Suprapubic skin (tissue), 4 donors: ENCODE results near the gene TUBGCP5. TPM values are rescaled to one million over a fixed set of nuclear protein-coding genes. Genes with fewer than 3 reads are reported as not detected.
"Not testable (repeated sequence)": the region's sequence is repeated elsewhere in the genome, so short reads cannot be mapped to it uniquely, and the experiment has no call there.

Experiments used
- DNase-seq, 2 donors: peaks; one replicate each; pipeline ENCODE4 v3.0.0-alpha.2; 2019; ENCODE audit warnings: low spot score in 2 of 2
- H3K27ac ChIP-seq: fragments of 200-600 bp; sonication (generic); one replicate; pipeline ENCODE4 v1.5.1; 2019
- H3K27me3 ChIP-seq: fragments of 200-600 bp; sonication (generic); one replicate; pipeline ENCODE4 v1.5.1; 2019
- H3K36me3 ChIP-seq: fragments of 200-600 bp; sonication (generic); one replicate; pipeline ENCODE4 v1.5.1; 2019
- H3K4me1 ChIP-seq: fragments of 200-600 bp; sonication (generic); one replicate; pipeline ENCODE4 v1.5.1; 2019
- H3K4me3 ChIP-seq: fragments of 200-600 bp; sonication (generic); one replicate; pipeline ENCODE4 v1.5.1; 2019; ENCODE audit warnings: mild to moderate bottlenecking
- H3K9me3 ChIP-seq: fragments of 200-600 bp; sonication (generic); one replicate; pipeline ENCODE4 v1.5.1; 2019
- EP300 ChIP-seq: sonication (generic); formaldehyde crosslinking; IDR thresholded peaks from one replicate; pipeline ENCODE4 v1.6.1; 2017; ENCODE audit warnings: antibody characterized with exemption
- POLR2A ChIP-seq, 2 donors: fragments of 450-650 bp; IDR thresholded peaks; one replicate each; pipeline ENCODE4 v1.6.1; 2017; ENCODE audit warnings: antibody characterized with exemption in 2 of 2, mild to moderate bottlenecking in 2 of 2, moderate library complexity in 2 of 2
- POLR2AphosphoS5 ChIP-seq, 3 donors: sonication (generic); formaldehyde crosslinking; IDR thresholded peaks; one replicate each; pipeline ENCODE4 v1.6.1; 2017; ENCODE audit warnings: antibody characterized with exemption in 3 of 3
- WGBS: methylation state at CpG from one replicate; pipeline ENCODE4 v1.1.5; 2018; 5-methylcytosine and 5-hydroxymethylcytosine counted together
- total RNA-seq, 4 donors: library from RNA; depleted of rRNA; stranded (reverse); fragments of >200 nt; gene quantifications; one replicate each; pipeline ENCODE4 v1.1.0, GENCODE V29; 2016
- TF ChIP-seq, protein P1 (sequence below), 2 donors: fragments of 200-600 bp in 1 of 2; fragments of 450-650 bp in 1 of 2; sonication (generic) in 1 of 2; IDR thresholded peaks; one replicate each; pipeline ENCODE4 v1.5.1; 2016 to 2019; ENCODE audit warnings: antibody characterized with exemption in 2 of 2, mild to moderate bottlenecking in 1 of 2, moderate library complexity in 1 of 2

TUBGCP5 gene
- total RNA-seq, 4 donors from 2014 or later, result 10.7 to 39.2 (median 18.2) TPM

DNA sequence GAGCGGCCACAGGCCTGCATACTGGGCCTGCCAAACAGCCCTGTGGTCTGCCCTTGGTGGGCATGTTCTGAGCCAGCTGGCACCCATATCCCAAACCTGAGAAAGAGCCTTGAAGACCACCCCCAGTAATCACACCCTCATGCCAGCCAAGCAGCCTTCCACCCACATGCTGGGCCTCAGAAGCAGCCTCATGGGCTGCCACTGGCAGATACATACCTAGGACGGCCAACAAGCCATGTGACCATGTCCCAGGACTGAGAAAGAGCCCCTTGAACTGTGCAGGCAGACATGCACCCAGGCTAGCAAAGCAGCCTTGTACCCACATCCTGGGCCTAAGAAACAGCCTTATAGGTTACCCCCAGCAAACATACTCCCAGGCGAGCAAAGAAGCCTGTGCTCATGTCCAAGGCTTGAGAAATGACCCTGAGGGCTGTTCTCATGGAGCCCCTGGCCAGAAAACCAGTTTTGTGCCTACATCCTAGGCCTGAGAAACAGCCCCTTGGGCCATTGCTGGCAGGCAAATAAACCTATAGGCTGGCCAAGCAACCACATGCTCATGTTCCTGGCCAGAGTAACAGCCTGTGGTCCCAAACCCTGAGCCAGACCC is 24.9 kb downstream of the TUBGCP5 start:
- Histone ChIP-seq H3K27me3 (no peaks in the 10 kb centered on the region), H3K36me3 (peaks cover 91% of the 10 kb centered on the region), H3K4me1 (no peaks in the 10 kb centered on the region), H3K27ac (no peak overlapping the region), H3K9me3 (no peaks in the 10 kb centered on the region), H3K4me3 (no peak overlapping the region)
- DNase-seq, result no peak
- TF ChIP-seq, protein P1, sequence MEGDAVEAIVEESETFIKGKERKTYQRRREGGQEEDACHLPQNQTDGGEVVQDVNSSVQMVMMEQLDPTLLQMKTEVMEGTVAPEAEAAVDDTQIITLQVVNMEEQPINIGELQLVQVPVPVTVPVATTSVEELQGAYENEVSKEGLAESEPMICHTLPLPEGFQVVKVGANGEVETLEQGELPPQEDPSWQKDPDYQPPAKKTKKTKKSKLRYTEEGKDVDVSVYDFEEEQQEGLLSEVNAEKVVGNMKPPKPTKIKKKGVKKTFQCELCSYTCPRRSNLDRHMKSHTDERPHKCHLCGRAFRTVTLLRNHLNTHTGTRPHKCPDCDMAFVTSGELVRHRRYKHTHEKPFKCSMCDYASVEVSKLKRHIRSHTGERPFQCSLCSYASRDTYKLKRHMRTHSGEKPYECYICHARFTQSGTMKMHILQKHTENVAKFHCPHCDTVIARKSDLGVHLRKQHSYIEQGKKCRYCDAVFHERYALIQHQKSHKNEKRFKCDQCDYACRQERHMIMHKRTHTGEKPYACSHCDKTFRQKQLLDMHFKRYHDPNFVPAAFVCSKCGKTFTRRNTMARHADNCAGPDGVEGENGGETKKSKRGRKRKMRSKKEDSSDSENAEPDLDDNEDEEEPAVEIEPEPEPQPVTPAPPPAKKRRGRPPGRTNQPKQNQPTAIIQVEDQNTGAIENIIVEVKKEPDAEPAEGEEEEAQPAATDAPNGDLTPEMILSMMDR (IDR thresholded peaks at IDR 0.05), result no peak
- no peak for TF ChIP-seq POLR2A (IDR thresholded peaks at IDR 0.05)
- WGBS, result 100% methylated on average over 1 of the region's 3 CpGs

DNA sequence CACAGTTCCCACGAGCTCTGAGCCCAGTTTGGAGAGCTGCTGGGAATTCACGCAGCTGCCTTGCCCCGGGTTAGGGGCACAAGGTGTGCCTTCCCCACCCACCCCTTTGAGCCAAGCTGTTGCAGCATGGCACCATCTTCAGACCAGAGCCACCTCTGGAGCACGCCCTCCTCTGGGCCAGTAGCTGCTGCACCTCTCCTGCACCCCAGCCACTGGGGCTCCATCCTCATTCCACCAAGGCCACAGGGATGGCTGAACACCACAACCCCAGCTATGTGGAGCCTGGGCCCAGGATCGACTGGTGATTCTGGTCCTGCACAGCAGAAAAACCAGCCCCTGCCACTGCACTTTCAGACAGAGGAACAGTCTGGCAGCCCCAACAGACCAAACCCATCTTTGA is 25.7 kb downstream of the TUBGCP5 start:
- Histone ChIP-seq H3K4me3 (no peak overlapping the region), H3K36me3 (peaks cover 91% of the 10 kb centered on the region), H3K4me1 (no peaks in the 10 kb centered on the region), H3K9me3 (no peaks in the 10 kb centered on the region), H3K27me3 (no peaks in the 10 kb centered on the region), H3K27ac (no peak overlapping the region)
- WGBS, result 92% methylated on average over 4 of the region's 5 CpGs
- DNase-seq, result no peak
- no peak for TF ChIP-seq POLR2AphosphoS5 (IDR thresholded peaks at IDR 0.05)
- TF ChIP-seq, protein P1 (IDR thresholded peaks at IDR 0.05), result no peak
- no peak for TF ChIP-seq EP300
- no peak for TF ChIP-seq POLR2A (IDR thresholded peaks at IDR 0.05)

DNA sequence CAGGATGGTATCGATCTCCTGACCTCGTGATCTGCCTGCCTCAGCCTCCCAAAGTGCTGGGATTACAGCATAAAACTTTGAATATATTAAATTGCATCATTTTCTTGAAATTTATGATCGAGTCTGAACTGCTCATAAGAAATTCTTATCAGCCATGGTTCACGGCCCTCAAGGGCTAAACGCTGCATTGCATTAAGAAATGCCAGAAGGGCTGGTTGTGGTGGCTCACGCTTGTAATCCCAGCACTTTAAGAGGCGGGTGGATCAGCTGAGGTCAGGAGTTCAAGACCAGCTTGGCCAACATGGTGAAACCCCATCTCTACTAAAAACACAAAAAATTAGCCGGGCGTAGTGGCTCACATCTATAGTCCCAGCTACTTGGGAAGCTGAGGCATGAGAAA is 26.8 kb downstream of the TUBGCP5 start:
- H3K36me3 ChIP-seq, result peaks cover 91% of the 10 kb centered on the region
- H3K9me3 ChIP-seq, H3K27ac ChIP-seq, DNase-seq, H3K4me3 ChIP-seq, H3K4me1 ChIP-seq, H3K27me3 ChIP-seq: not testable (repeated sequence)
- WGBS, result 98% methylated on average over 9 of the region's 9 CpGs

DNA sequence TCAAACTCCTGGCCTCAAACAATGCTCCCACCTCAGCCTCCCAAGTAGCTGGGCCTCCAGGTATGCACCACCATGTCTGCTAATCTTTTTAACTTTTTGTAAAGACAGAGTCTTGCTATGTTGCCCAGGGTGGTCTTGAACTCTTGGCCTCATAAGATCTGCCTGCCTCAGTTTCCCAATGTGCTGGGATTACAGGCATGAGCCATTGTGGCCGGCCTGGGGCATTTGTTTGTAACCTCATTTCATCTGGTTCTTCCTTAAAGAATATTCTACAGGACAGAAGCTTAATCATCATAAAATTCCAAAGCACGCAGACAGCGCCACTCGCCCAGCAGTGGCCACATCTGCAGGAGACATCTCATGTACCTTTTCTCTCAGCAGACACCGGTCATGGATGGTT is 35.6 kb downstream of the TUBGCP5 start:
- Histone ChIP-seq H3K27me3 (no peaks in the 10 kb centered on the region), H3K4me3 (no peak overlapping the region), H3K4me1 (no peaks in the 10 kb centered on the region), H3K9me3 (no peaks in the 10 kb centered on the region), H3K27ac (no peak overlapping the region), H3K36me3 (peaks cover 93% of the 10 kb centered on the region)
- 96% methylated on average over 5 of the region's 5 CpGs for WGBS
- TF ChIP-seq POLR2A (IDR thresholded peaks at IDR 0.05), result no peak
- no peak for TF ChIP-seq EP300
- TF ChIP-seq, protein P1 (IDR thresholded peaks at IDR 0.05), result no peak
- no peak for TF ChIP-seq POLR2AphosphoS5 (IDR thresholded peaks at IDR 0.05)
- DNase-seq, result peak in 1 of 2 donors; percentile 53

DNA sequence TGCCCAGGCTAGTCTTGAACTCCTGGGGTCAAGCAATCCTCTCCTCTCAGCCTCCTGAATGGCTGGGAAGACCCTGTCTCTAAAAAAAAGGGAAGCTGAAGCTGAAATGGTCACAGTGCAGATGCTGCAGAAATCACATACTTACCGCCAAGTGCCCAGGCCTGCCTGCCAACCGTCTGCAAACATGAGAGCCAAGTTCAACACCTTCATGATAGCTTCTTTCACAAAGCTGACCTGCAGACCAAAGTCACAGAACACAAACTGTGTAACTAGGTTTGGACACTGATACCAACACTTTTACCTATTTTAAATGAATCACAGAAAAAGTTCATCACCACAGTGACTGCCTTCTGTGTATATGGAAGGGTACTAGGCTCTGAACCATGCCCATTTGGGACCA is 36.4 kb downstream of the TUBGCP5 start:
- 82% methylated on average over 2 of the region's 2 CpGs for WGBS
- H3K9me3 ChIP-seq, result no peaks in the 10 kb centered on the region
- H3K36me3 ChIP-seq, result peaks cover 93% of the 10 kb centered on the region
- no peak overlapping the region for H3K27ac ChIP-seq
- TF ChIP-seq, protein P1 (IDR thresholded peaks at IDR 0.05), result no peak
- TF ChIP-seq POLR2AphosphoS5 (IDR thresholded peaks at IDR 0.05), result no peak
- no peak for TF ChIP-seq POLR2A (IDR thresholded peaks at IDR 0.05)
- TF ChIP-seq EP300, result no peak
- no peak overlapping the region for H3K4me3 ChIP-seq
- no peaks in the 10 kb centered on the region for H3K27me3 ChIP-seq
- H3K4me1 ChIP-seq, result no peaks in the 10 kb centered on the region
- DNase-seq, result peak in 1 of 2 donors; percentile 23

DNA sequence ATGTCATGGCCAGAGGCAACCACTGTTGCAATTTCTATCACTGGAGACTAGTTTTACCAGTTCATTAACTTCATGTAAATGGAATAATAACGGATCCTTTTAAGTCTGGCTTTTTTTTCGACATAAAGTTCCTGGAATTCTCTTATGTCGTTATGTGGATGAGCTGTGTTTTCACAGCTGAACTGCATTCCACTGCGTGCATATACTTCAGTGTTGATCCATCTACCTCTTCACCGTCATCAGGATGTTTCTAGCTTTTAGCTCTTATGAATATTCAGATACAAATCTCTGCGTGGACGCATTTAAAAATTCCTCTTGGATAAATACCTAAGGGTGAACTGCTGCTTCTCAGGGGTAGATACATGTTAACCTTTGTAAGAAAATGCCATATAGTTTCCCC is 43.6 kb downstream of the TUBGCP5 start:
- no peak overlapping the region for H3K27ac ChIP-seq
- H3K4me3 ChIP-seq, result no peak overlapping the region
- DNase-seq, result no peak
- H3K27me3 ChIP-seq, result no peaks in the 10 kb centered on the region
- TF ChIP-seq POLR2AphosphoS5 (IDR thresholded peaks at IDR 0.05) (no peak), EP300 (no peak), POLR2A (IDR thresholded peaks at IDR 0.05) (no peak)
- TF ChIP-seq, protein P1 (IDR thresholded peaks at IDR 0.05), result no peak
- 74% methylated on average over 7 of the region's 7 CpGs for WGBS
- H3K9me3 ChIP-seq, result no peaks in the 10 kb centered on the region
- peaks cover 53% of the 10 kb centered on the region for H3K36me3 ChIP-seq
- H3K4me1 ChIP-seq, result no peaks in the 10 kb centered on the region
